HepG2 (cell line): ENCODE measurements around the gene URI1. TPM values are rescaled to one million over a fixed set of nuclear protein-coding genes. Genes with fewer than 3 reads are reported as not detected.

ENCODE experiments used
- ATAC-seq: fragments of 200-7000 bp; cut with Tn5 transposase; 3 replicates; pipeline ENCODE4 v1.9.1; 2020; ENCODE audit warnings: mild to moderate bottlenecking, moderate library complexity
- BruUV-seq: library from RNA; stranded (reverse); fragments of 400-500 nt; replicated peaks from 2 replicates; lab custom pipeline; 2021; lab: Mats Ljungman, UMichigan
- CTCF ChIA-PET: fragments of 300-600 bp; formaldehyde crosslinking; extraction: SDS; loops from one replicate; lab custom pipeline; 2021; ENCODE audit warnings: low total read pairs, inconsistent platforms, low intra/inter-chr PET ratio; lab: Yijun Ruan, JAX
- POLR2A ChIA-PET: fragments of 350-600 bp; sonication (Branson Sonifier 250); formaldehyde crosslinking; loops from one replicate; lab custom pipeline; 2020; ENCODE audit warnings: antibody characterized with exemption, inconsistent platforms; lab: Yijun Ruan, JAX
- DNase-seq: peaks from one replicate; pipeline ENCODE4 v3.0.0-alpha.2; 2015; ENCODE audit warnings: low spot score
- FAIRE-seq: peaks from 3 replicates; lab custom pipeline; 2011; peaks lifted over from hg19 to GRCh38; lab: Jason Lieb, UNC
- H2AFZ ChIP-seq: one replicate; pipeline ENCODE4 v1.6.1; 2011; ENCODE audit warnings: low read length, inconsistent platforms
- H3K27ac ChIP-seq: fragments of 300-600 bp; 3 replicates; pipeline ENCODE4 v1.8.0; 2011; ENCODE audit warnings: mixed run types, mild to moderate bottlenecking, mixed read lengths, low read length, inconsistent platforms; ENCODE audit not compliant: insufficient read depth; ENCODE audit errors: extremely low read length
- H3K27me3 ChIP-seq, 2 experiments: fragments of 200-600 bp in 1 of 2; 2 replicates in 1 of 2; 3 replicates in 1 of 2; pipeline versions ENCODE4 v1.6.0 to v1.8.0; 2011; ENCODE audit warnings: low read length in 2 of 2, mild to moderate bottlenecking in 2 of 2, moderate library complexity in 2 of 2, inconsistent platforms in 1 of 2; ENCODE audit not compliant: insufficient read depth in 2 of 2, control insufficient read depth in 1 of 2
- H3K36me3 ChIP-seq, 2 experiments: fragments of 200-600 bp in 1 of 2; replicated peaks in 1 of 2; 2 replicates in 1 of 2; 3 replicates in 1 of 2; pipeline versions ENCODE4 v1.5.1 to v1.8.0; 2011; ENCODE audit warnings: low read length in 2 of 2, inconsistent platforms in 1 of 2; ENCODE audit not compliant: insufficient read depth in 2 of 2, control insufficient read depth in 1 of 2
- H3K4me1 ChIP-seq: 2 replicates; pipeline ENCODE4 v1.5.1; 2012; ENCODE audit warnings: low read length, inconsistent platforms; ENCODE audit not compliant: insufficient read depth
- H3K4me2 ChIP-seq: 2 replicates; pipeline ENCODE4 v1.6.0; 2011; ENCODE audit warnings: low read depth, low read length, inconsistent platforms
- H3K4me3 ChIP-seq, 3 experiments: fragments of 200-600 bp in 1 of 3; sonication (generic), shearing (Covaris generic) in 1 of 3; replicated peaks in 1 of 3; 2 replicates each; pipeline ENCODE4 v1.5.1; 2011 to 2016; ENCODE audit warnings: low read length in 3 of 3, inconsistent platforms in 2 of 3, low read depth in 2 of 3, mild to moderate bottlenecking in 2 of 3, control low read depth in 1 of 3, mixed read lengths in 1 of 3; ENCODE audit not compliant: insufficient read depth in 1 of 3
- H3K79me2 ChIP-seq: one replicate; pipeline ENCODE4 v1.6.1; 2011; ENCODE audit warnings: low read length, inconsistent platforms; ENCODE audit not compliant: insufficient read depth
- H3K9ac ChIP-seq: 2 replicates; pipeline ENCODE4 v1.6.0; 2011; ENCODE audit warnings: mild to moderate bottlenecking, low read depth, low read length, inconsistent platforms; ENCODE audit not compliant: insufficient read depth
- H3K9me3 ChIP-seq: 2 replicates; pipeline ENCODE4 v1.5.1; 2012; ENCODE audit warnings: mild to moderate bottlenecking, low read length
- H4K20me1 ChIP-seq: 2 replicates; pipeline ENCODE4 v1.6.0; 2011; ENCODE audit warnings: inconsistent platforms, mild to moderate bottlenecking, low read length, moderate library complexity; ENCODE audit not compliant: insufficient read depth
- GPN1 ChIP-seq: sonication (generic); formaldehyde crosslinking; IDR thresholded peaks from 2 replicates; pipeline ENCODE4 v1.5.1; 2020; ENCODE audit warnings: missing genetic modification reagents, borderline replicate concordance
- RXRB ChIP-seq: IDR thresholded peaks from 2 replicates; pipeline ENCODE4 v1.6.1; 2016; ENCODE audit warnings: borderline replicate concordance, missing genetic modification reagents, missing compliant biosample characterization
- ZNF260 ChIP-seq: sonication (generic); formaldehyde crosslinking; IDR thresholded peaks from 2 replicates; pipeline ENCODE4 v1.4.0; 2020; ENCODE audit warnings: missing genetic modification reagents, low read depth, mild to moderate bottlenecking, borderline replicate concordance
- ZNF333 ChIP-seq: sonication (generic); formaldehyde crosslinking; IDR thresholded peaks from 2 replicates; pipeline ENCODE4 v1.4.0; 2020; ENCODE audit warnings: mild to moderate bottlenecking, missing genetic modification reagents, borderline replicate concordance
- WGBS: methylation state at CpG from one replicate; pipeline ENCODE4 v1.1.6; 2017; ENCODE audit warnings: low lambda C conversion rate; 5-methylcytosine and 5-hydroxymethylcytosine counted together
- in situ Hi-C: cut with HindIII; loops from 2 replicates; pipeline ENCODE4 v1.10.0; 2017; ENCODE audit warnings: low pct_unique_long_range_greater_than_20kb; ENCODE audit not compliant: extremely low pct_ligation_motif_present
- intact Hi-C: fragments of 100-400 bp; cut with micrococcal nuclease; formaldehyde crosslinking; loops from one replicate; pipeline ENCODE4 v1.10.0; 2022; ENCODE audit not compliant: unreplicated experiment
- polyA plus RNA-seq, 8 experiments: library from polyadenylated mRNA; depleted of rRNA in 3 of 8; stranded (reverse) in 7 of 8; unstranded in 1 of 8; fragments of >200 nt; fragmentation: Illumina TruSeq in 4 of 8; extraction: Trizol in 4 of 8; gene quantifications; 2 replicates each; pipeline versions ENCODE4 v1.2.1 to v1.2.3, GENCODE V29; 2011 to 2016; ENCODE audit warnings: low read depth in 4 of 8, missing spikeins in 1 of 8, mixed read lengths in 1 of 8; ENCODE audit not compliant: insufficient read depth in 1 of 8
- total RNA-seq, 5 experiments: library from RNA; depleted of rRNA; stranded (reverse); fragments of >200 nt; fragmentation: Illumina TruSeq; extraction: Trizol; gene quantifications; 2 replicates each; pipeline ENCODE4 v1.2.3, GENCODE V29; 2016; ENCODE audit warnings: low read depth in 1 of 5
- TF ChIP-seq, protein P1 (sequence below): sonication (generic); formaldehyde crosslinking; conservative IDR thresholded peaks from 2 replicates; pipeline ENCODE4 v1.8.1; 2023; ENCODE audit warnings: missing genetic modification reagents
- TF ChIP-seq, protein P2 (sequence below): sonication (generic); formaldehyde crosslinking; IDR thresholded peaks from 2 replicates; pipeline ENCODE4 v1.5.0; 2020; ENCODE audit warnings: missing genetic modification reagents, mild to moderate bottlenecking, borderline replicate concordance
- TF ChIP-seq, protein P3 (sequence below): sonication (generic); formaldehyde crosslinking; IDR thresholded peaks from 2 replicates; pipeline ENCODE4 v1.8.0; 2022; ENCODE audit warnings: mild to moderate bottlenecking, missing genetic modification reagents, moderate library complexity
- TF ChIP-seq, protein P4 (sequence below): sonication (generic); formaldehyde crosslinking; IDR thresholded peaks from 2 replicates; pipeline ENCODE4 v1.4.0; 2020; ENCODE audit warnings: missing genetic modification reagents, borderline replicate concordance
- TF ChIP-seq, protein P5 (sequence below), 2 experiments: fragments of 450-650 bp in 1 of 2; sonication (generic) in 1 of 2; formaldehyde crosslinking in 1 of 2; IDR thresholded peaks; 2 replicates each; pipeline versions ENCODE4 v1.6.1 to v1.8.0; 2016 to 2022; ENCODE audit warnings: antibody characterized with exemption in 1 of 2, mild to moderate bottlenecking in 1 of 2, missing genetic modification reagents in 1 of 2

The URI1 gene
- total and polyA plus RNA-seq, 2 of the 13 experiments (the other 11 are each of a cell fraction or from before 2014, with no cell fraction given), result 43.6 to 67.9 TPM

DNA sequence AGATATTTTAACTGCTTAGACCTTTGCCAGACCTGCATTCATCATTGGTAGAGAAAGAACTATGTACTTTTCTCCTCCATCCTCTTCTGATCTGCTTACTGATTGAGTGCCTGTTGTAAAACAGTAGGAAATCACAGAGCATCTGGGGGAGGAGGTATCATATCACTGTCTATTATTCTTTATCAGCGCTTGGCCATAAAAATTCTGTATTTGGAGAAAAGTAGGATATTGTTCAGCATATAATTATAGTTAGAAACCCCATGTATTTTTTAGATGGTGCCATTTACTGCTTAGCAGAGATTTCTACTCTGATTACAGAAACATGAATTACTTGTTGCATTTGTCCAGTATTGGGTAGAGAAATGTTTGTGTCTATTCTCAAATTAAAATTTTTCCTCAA, 62.4 kb downstream of the URI1 start:
- H4K20me1 ChIP-seq, result no peaks in the 10 kb centered on the region
- no peak overlapping the region for H3K9ac ChIP-seq
- H3K27ac ChIP-seq, result no peak overlapping the region
- ChIA-PET CTCF (no interaction called here), POLR2A (no interaction called here)
- no peaks in the 10 kb centered on the region for H3K9me3 ChIP-seq
- H3K27me3 ChIP-seq, result no peaks in the 10 kb centered on the region
- no peak for ATAC-seq
- in situ Hi-C loops (no loop called here), intact Hi-C loops (no loop called here)
- peaks cover 2 to 25% of the 10 kb centered on the region in 2 experiments; a peak in 4 of 5 replicates for H3K36me3 ChIP-seq
- no peak overlapping the region for H3K4me3 ChIP-seq
- no peak overlapping the region for H2AFZ ChIP-seq
- H3K4me1 ChIP-seq, result peaks cover 9% of the 10 kb centered on the region; the same call in 1 of the 2 replicates
- DNase-seq, result no peak
- H3K4me2 ChIP-seq, result no peak overlapping the region
- 100% methylated on average over 1 of the region's 1 CpG for WGBS
- FAIRE-seq, result no peak
- no TSS peak for BruUV-seq
- peaks cover 14% of the 10 kb centered on the region for H3K79me2 ChIP-seq
- TF ChIP-seq, protein P1, sequence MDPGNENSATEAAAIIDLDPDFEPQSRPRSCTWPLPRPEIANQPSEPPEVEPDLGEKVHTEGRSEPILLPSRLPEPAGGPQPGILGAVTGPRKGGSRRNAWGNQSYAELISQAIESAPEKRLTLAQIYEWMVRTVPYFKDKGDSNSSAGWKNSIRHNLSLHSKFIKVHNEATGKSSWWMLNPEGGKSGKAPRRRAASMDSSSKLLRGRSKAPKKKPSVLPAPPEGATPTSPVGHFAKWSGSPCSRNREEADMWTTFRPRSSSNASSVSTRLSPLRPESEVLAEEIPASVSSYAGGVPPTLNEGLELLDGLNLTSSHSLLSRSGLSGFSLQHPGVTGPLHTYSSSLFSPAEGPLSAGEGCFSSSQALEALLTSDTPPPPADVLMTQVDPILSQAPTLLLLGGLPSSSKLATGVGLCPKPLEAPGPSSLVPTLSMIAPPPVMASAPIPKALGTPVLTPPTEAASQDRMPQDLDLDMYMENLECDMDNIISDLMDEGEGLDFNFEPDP, result no peak
- TF ChIP-seq ZNF260 (CRISPR knock-in tag) (no peak), GPN1 (CRISPR knock-in tag) (no peak), ZNF333 (CRISPR knock-in tag) (no peak), RXRB (no peak)
- TF ChIP-seq, protein P2, sequence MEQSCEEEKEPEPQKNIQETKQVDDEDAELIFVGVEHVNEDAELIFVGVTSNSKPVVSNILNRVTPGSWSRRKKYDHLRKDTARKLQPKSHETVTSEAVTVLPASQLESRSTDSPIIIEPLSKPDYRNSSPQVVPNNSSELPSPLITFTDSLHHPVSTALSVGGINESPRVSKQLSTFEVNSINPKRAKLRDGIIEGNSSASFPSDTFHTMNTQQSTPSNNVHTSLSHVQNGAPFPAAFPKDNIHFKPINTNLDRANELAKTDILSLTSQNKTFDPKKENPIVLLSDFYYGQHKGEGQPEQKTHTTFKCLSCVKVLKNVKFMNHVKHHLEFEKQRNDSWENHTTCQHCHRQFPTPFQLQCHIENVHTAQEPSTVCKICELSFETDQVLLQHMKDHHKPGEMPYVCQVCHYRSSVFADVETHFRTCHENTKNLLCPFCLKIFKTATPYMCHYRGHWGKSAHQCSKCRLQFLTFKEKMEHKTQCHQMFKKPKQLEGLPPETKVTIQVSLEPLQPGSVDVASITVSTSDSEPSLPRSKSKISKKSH (CRISPR knock-in tag), result no peak
- TF ChIP-seq, protein P3, sequence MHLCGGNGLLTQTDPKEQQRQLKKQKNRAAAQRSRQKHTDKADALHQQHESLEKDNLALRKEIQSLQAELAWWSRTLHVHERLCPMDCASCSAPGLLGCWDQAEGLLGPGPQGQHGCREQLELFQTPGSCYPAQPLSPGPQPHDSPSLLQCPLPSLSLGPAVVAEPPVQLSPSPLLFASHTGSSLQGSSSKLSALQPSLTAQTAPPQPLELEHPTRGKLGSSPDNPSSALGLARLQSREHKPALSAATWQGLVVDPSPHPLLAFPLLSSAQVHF (CRISPR knock-in tag), result no peak
- TF ChIP-seq, protein P4, sequence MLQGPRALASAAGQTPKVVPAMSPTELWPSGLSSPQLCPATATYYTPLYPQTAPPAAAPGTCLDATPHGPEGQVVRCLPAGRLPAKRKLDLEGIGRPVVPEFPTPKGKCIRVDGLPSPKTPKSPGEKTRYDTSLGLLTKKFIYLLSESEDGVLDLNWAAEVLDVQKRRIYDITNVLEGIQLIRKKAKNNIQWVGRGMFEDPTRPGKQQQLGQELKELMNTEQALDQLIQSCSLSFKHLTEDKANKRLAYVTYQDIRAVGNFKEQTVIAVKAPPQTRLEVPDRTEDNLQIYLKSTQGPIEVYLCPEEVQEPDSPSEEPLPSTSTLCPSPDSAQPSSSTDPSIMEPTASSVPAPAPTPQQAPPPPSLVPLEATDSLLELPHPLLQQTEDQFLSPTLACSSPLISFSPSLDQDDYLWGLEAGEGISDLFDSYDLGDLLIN, result no peak
- TF ChIP-seq, protein P5, sequence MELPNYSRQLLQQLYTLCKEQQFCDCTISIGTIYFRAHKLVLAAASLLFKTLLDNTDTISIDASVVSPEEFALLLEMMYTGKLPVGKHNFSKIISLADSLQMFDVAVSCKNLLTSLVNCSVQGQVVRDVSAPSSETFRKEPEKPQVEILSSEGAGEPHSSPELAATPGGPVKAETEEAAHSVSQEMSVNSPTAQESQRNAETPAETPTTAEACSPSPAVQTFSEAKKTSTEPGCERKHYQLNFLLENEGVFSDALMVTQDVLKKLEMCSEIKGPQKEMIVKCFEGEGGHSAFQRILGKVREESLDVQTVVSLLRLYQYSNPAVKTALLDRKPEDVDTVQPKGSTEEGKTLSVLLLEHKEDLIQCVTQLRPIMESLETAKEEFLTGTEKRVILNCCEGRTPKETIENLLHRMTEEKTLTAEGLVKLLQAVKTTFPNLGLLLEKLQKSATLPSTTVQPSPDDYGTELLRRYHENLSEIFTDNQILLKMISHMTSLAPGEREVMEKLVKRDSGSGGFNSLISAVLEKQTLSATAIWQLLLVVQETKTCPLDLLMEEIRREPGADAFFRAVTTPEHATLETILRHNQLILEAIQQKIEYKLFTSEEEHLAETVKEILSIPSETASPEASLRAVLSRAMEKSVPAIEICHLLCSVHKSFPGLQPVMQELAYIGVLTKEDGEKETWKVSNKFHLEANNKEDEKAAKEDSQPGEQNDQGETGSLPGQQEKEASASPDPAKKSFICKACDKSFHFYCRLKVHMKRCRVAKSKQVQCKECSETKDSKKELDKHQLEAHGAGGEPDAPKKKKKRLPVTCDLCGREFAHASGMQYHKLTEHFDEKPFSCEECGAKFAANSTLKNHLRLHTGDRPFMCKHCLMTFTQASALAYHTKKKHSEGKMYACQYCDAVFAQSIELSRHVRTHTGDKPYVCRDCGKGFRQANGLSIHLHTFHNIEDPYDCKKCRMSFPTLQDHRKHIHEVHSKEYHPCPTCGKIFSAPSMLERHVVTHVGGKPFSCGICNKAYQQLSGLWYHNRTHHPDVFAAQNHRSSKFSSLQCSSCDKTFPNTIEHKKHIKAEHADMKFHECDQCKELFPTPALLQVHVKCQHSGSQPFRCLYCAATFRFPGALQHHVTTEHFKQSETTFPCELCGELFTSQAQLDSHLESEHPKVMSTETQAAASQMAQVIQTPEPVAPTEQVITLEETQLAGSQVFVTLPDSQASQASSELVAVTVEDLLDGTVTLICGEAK (IDR thresholded peaks at IDR 0.05), result no peak
- TF ChIP-seq, protein P5 (CRISPR knock-in tag; IDR thresholded peaks at IDR 0.05), result no peak
